H4 (cell line): ENCODE data around the gene PRKAB1. TPM values are rescaled to one million over a fixed set of nuclear protein-coding genes. Genes with fewer than 3 reads are reported as not detected.
"Not testable (repeated sequence)": the region's sequence is repeated elsewhere in the genome, so short reads cannot be mapped to it uniquely, and the experiment has no call there.

Experiments
- DNase-seq: peaks from one replicate; pipeline ENCODE4 v3.0.0-alpha.2; 2015; ENCODE audit warnings: low spot score
- total RNA-seq: library from RNA; depleted of rRNA; stranded (reverse); fragments of >200 nt; shearing (Covaris generic); gene quantifications from 2 replicates; pipeline ENCODE4 v1.2.3, GENCODE V29; 2014

The PRKAB1 gene
- total RNA-seq, 1 experiment from 2014 or later: 15.0 TPM

- no peak for DNase-seq
Observed at GRCh38 chr12:119684711-119685369, 16.9 kb downstream of the PRKAB1 start.

GRCh38 chr12:119685375-119685774 lies 17.4 kb downstream of the PRKAB1 start:
- DNase-seq: no peak

GRCh38 chr12:119686355-119686754 lies 18.4 kb downstream of the PRKAB1 start:
- no peak for DNase-seq

- DNase-seq: no peak
Observed at GRCh38 chr12:119686776-119687175, 18.8 kb downstream of the PRKAB1 start.

- no peak for DNase-seq
Observed at GRCh38 chr12:119687406-119687805, 19.5 kb downstream of the PRKAB1 start.

- DNase-seq: no peak
Observed at GRCh38 chr12:119687879-119688278, 19.9 kb downstream of the PRKAB1 start.

GRCh38 chr12:119689935-119690500 lies 22.1 kb downstream of the PRKAB1 start:
- DNase-seq: no peak

GRCh38 chr12:119691202-119691810 lies 23.4 kb downstream of the PRKAB1 start:
- DNase-seq: no peak

- DNase-seq: no peak
Observed at GRCh38 chr12:119692410-119692809, 24.5 kb downstream of the PRKAB1 start.

- DNase-seq: peak; percentile 90
Observed at GRCh38 chr12:119692997-119693396, 25.1 kb downstream of the PRKAB1 start.

GRCh38 chr12:119693511-119693910 lies 25.6 kb downstream of the PRKAB1 start:
- no peak for DNase-seq

- DNase-seq: no peak
Observed at GRCh38 chr12:119694111-119694510, 26.2 kb downstream of the PRKAB1 start.

GRCh38 chr12:119695034-119695433 lies 27.1 kb downstream of the PRKAB1 start:
- no peak for DNase-seq

GRCh38 chr12:119696943-119697342 lies 29.0 kb downstream of the PRKAB1 start:
- no peak for DNase-seq

GRCh38 chr12:119699199-119699760 lies 31.3 kb downstream of the PRKAB1 start:
- no peak for DNase-seq

GRCh38 chr12:119700078-119700477 lies 32.1 kb downstream of the PRKAB1 start:
- DNase-seq: no peak

- DNase-seq: no peak
Observed at GRCh38 chr12:119704065-119704747, 36.3 kb downstream of the PRKAB1 start.

GRCh38 chr12:119705182-119705581 lies 37.2 kb downstream of the PRKAB1 start:
- DNase-seq: no peak

GRCh38 chr12:119706427-119706826 lies 38.5 kb downstream of the PRKAB1 start:
- not testable (repeated sequence) for DNase-seq

- no peak for DNase-seq
Observed at GRCh38 chr12:119710374-119710964, 42.5 kb downstream of the PRKAB1 start.

- DNase-seq: no peak
Observed at GRCh38 chr12:119710965-119711551, 43.1 kb downstream of the PRKAB1 start.

- no peak for DNase-seq
Observed at GRCh38 chr12:119711693-119712092, 43.8 kb downstream of the PRKAB1 start.
